Measurements from ENCODE around the gene ST3GAL3.

The ST3GAL3 gene

GRCh38 chr1:43786960-43787359 is 79.6 kb downstream of the ST3GAL3 start:
- no peak for DNase-seq (ENCODE audit: low spot score)

- no peak for DNase-seq (ENCODE audit: low spot score)
These were observed 82.5 kb downstream of the ST3GAL3 start for GRCh38 chr1:43789604-43790550.

GRCh38 chr1:43791243-43791642 is 83.9 kb downstream of the ST3GAL3 start:
- no peak for DNase-seq (ENCODE audit: low spot score)

- DNase-seq (ENCODE audit: low spot score): no peak
These were observed 88.8 kb downstream of the ST3GAL3 start for GRCh38 chr1:43796111-43796581.

- DNase-seq (ENCODE audit: low spot score): no peak
These were observed 90.6 kb downstream of the ST3GAL3 start for GRCh38 chr1:43797891-43798290.

- DNase-seq (ENCODE audit: low spot score): no peak
These were observed 92.6 kb downstream of the ST3GAL3 start for GRCh38 chr1:43799656-43800635.

GRCh38 chr1:43800771-43801170 is 93.4 kb downstream of the ST3GAL3 start:
- DNase-seq (ENCODE audit: low spot score): no peak

- DNase-seq (ENCODE audit: low spot score): no peak
These were observed 93.9 kb downstream of the ST3GAL3 start for GRCh38 chr1:43801203-43801602.

- no peak for DNase-seq (ENCODE audit: low spot score)
These were observed 95.1 kb downstream of the ST3GAL3 start for GRCh38 chr1:43802356-43802980.

- DNase-seq (ENCODE audit: low spot score): no peak
These were observed 95.8 kb downstream of the ST3GAL3 start for GRCh38 chr1:43803105-43803504.

GRCh38 chr1:43803646-43804045 is 96.3 kb downstream of the ST3GAL3 start:
- no peak for DNase-seq (ENCODE audit: low spot score)

GRCh38 chr1:43804569-43804968 is 97.2 kb downstream of the ST3GAL3 start:
- DNase-seq (ENCODE audit: low spot score): no peak

- DNase-seq (ENCODE audit: low spot score): no peak
These were observed 98.0 kb downstream of the ST3GAL3 start for GRCh38 chr1:43805340-43805739.

GRCh38 chr1:43806183-43806582 is 98.8 kb downstream of the ST3GAL3 start:
- DNase-seq (ENCODE audit: low spot score): no peak

GRCh38 chr1:43809097-43809673 is 101.8 kb downstream of the ST3GAL3 start:
- no peak for DNase-seq (ENCODE audit: low spot score)

GRCh38 chr1:43812579-43812978 is 105.2 kb downstream of the ST3GAL3 start:
- DNase-seq (ENCODE audit: low spot score): no peak

- DNase-seq (ENCODE audit: low spot score): no peak
These were observed 107.1 kb downstream of the ST3GAL3 start for GRCh38 chr1:43814401-43814800.

- DNase-seq (ENCODE audit: low spot score): no peak
These were observed 110.1 kb downstream of the ST3GAL3 start for GRCh38 chr1:43817304-43817939.

GRCh38 chr1:43818691-43819090 is 111.4 kb downstream of the ST3GAL3 start:
- no peak for DNase-seq (ENCODE audit: low spot score)

- no peak for DNase-seq (ENCODE audit: low spot score)
These were observed 112.0 kb downstream of the ST3GAL3 start for GRCh38 chr1:43819357-43819756.

- no peak for DNase-seq (ENCODE audit: low spot score)
These were observed 114.1 kb downstream of the ST3GAL3 start for GRCh38 chr1:43821471-43821870.
